NCI-H2029 treated with DMSO at 0.1 percent for 48 hours (cell line): ENCODE results near the gene PJA2.

Experiments used
- DNase-seq: peaks from one replicate; lab custom pipeline; 2025; lab: John Stamatoyannopoulos, UW

Gene PJA2

DNA sequence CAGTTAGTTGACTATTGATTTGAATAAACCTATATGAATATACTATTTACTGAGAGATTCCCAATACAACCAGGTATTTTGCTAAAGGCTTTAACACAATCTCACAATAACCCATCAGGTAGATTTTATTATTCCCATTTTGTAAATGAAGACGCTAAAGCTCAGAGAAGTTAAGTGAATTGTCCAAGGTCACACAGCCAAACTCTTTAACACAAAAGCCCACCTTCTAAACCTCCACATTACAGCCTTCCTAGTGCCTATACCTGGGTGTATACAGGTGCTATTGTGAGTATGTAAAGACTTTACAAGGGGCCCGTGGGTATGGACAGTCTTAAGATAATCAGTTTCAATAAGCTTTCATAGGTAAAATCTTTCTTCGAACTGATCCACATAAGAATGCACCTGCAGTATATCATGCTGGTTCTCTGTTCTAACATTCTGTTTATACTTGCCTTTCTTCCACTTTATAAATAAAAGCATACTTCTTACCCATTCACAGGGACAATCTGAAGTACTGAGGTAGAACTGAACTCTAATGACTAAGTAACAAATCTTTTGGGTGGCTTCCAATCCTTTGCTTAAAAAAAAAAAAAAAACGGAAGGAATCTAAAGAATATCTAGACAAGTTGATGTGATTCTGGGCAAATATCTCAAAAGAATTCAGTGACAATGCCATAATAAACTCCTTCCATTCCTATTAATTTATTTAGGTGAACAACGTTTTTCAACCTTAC, 59.1 kb downstream of the PJA2 start:
- no peak for DNase-seq

DNA sequence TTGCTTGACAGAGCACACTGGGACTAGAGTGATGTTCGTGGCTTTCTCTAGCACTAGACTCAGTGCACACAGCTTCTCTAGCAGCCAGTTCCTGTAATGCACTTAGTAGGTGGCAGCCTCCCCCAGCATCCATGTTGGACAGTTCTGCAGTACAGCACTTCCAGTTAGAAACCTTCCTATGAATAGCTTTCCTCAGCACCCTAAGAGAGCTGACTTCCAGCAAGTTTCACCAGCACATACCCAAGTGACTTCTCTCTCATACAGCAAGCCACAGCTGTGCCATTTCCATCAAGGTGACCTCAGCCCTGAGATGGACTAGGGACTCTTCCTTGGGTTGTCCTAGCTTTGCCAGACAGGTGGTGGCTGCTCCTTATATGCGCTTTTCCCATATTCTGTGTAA, 60.4 kb downstream of the PJA2 start:
- DNase-seq, result no peak

DNA sequence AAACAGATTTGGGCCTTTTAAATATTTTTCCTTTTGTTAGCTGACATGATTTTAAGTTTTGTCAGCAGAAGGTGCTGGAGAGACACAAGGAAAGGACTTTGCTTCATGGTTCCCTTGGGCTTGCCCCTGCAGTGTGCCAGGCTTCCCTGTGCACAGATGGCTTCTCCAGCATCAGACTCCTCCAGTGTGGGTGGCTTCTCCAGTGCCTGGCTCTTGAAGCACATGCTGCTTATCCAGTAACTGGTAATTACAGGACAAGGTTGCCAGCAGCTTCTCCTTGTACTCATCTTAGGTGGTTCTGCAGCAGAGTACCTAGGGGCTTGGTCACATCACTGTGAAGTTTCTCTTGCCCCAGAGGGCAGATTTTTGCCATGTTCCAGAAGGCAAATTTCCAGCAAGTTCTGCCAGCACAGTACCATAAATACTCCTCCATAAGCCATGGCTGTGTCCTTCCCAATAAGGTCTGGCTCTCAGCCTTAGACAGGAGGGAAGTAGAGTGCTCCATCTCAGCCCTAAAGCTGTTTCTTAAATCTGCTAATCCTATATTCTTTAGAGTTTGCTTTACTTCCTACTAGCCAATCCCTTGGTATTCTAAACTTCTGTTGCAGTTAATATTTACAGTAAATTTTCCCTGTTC, 62.4 kb downstream of the PJA2 start:
- no peak for DNase-seq

DNA sequence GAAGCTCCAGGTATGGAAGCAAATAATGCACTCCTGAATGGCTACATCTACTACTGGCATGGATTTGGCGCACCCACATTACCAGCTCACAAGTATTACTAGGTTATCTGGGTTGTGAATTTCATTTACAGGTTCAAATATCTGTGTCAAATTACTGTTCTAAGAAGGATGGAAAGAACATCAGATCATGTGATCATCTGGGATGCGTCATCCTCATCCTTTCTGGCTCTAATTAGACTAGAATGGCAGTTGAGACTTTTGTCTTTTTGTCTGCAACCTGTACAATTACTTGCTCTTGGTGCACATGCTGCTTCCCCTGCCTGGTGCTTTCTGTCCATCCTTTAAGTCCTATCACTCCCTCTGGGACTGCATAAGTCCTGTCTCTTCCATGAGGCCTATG, 64.1 kb downstream of the PJA2 start:
- no peak for DNase-seq

DNA sequence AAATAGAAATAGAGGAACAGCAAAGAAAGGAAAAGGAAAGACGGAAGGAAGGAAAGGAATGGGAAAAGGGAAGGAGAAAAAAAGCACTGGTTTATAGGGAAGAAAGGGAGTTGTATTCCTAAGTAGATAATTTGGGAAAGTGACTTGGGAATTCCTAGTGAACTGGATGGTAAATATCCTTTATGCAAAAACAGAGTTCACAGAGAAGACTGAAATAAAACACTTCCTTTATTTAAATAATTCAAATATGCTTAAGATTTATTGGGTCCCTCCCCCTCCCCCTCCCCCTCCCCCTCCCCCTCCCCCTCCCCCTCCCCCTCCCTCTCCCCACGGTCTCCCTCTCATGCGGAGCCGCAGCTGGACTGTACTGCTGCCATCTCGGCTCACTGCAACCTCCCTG, 69.4 kb downstream of the PJA2 start:
- no peak for DNase-seq

DNA sequence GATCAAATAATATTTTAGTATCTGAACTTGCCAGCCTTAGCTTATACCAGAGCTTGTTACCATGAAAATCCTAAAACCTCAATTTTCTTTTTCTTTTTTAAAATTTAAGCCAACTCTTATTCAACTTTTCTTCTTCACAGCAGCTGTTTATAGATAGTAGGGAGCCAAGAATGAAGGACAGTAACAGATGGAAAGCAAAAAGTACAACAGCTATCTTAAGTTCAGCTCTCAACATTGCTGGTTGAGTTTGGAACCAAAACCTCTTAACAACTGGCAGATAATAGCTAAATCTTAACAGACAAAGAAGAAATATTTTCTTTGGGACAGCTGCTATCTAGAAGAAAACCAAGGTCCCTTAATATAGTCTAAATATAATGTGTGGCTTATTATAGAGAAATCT, 74.7 kb downstream of the PJA2 start:
- no peak for DNase-seq

DNA sequence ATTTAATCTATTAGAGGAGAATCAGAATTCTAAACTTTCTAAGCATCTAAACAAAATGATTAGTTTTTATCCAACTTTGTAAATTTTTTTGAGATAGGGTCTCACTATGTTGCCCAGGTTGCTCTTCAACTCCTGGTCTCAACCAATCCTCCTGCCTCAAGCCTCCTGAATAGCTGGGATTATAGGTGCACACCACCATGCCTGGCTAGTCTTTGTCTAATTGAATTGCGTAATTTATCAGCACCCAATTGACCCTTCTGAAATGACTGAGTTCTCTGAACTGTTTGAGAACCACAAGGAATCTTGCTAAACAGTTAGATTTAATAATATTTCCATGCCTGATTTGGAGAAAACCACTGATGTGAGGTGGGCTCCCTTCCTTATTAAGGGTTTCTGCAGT, 75.7 kb downstream of the PJA2 start:
- DNase-seq, result no peak

DNA sequence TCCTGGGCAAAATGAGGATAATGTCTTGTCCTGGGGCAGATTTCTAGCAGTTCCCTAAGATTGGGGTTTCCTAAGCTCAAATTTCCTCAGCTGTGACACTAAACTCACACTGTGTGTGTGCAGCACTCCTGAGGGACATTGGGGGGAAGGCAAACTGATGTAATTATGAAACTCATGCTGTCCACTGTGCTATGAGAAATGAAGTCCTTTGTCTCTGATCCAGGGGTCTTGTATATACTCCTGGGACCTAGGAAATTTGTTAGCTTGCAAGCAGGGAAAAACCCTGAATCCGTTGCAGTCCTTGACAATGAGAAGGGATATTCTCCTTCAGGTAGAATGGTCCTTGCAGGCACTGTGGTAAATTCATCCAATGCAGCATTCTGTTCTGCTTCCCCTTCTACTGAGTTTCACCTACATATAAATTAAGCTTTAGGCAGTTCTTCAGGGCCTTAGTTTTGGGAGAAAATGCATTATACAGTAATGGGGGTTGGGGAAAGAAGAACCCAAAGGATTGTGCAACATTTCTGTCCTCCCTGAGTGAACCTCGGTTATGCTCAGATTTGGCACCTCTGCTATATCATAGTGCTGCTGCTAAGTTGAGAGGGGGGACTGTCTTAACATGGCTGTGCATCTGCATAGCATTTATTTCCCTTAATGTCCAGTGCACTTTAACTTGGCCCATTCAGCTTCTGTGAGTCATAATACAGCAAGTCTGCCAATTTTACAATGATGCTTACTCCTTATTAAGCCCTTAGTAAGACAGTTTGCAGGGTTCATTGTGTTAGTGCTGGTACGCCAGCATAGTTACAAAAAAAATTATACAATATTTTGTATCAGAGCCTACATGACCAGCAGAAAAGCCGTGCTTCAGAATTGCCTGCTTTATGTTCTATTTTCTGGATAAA, 80.2 kb downstream of the PJA2 start:
- no peak for DNase-seq

DNA sequence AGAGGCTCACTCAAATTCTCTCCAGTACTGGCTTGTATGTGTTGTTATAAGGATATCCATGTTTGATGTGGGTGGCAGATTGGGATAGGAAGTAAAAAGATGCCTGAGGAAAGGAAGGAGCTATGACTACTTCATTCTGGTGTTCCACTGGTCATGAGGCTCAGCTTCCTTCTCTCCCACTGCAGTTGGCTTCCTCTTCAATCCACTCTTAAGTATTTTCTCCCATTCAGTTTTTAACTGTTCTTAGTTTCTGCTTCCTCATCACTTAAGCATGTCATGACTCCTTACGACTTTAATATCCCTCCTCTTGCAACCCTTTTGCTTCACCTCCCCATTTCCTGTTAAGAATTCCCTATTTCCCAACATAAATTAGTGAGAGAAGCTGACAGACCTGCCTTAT, 81.1 kb downstream of the PJA2 start:
- DNase-seq, result no peak

DNA sequence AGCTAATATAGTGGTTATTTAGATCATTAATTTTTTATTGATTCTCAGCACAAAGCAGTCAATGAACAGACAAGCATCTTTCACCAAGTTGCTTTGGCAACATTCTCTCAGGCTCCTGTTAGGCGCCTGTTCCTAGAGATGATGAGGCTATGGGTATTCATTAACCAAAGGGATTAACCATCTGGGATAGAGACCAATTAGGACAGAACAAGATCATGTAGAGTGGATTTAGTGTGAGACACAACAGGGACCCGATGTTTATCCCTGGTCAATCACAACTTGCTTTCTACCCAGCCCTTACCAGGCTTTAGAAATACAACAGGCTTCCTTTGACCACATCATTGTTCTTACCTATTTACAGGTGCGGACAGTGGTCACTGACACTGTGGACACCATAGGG, 82.2 kb downstream of the PJA2 start:
- no peak for DNase-seq

DNA sequence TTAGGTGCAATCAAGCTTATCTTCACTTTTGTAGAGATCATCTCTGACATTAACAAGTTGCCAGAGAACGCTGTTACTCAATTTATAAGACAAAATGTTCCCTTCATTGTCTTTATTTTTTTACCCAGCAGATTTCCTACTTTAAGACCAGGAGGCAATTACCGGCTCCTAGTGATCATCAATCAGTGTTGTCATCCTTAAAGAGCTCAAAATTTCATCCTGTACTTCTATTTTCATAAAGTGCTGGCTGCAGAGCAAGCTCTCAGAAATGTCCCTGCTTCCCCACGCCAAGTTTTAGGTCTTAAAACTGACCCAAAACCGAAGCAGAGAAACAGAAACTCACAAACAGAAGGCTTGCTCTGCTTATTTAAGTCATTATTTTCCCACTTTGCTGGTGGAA, 82.9 kb downstream of the PJA2 start:
- no peak for DNase-seq

DNA sequence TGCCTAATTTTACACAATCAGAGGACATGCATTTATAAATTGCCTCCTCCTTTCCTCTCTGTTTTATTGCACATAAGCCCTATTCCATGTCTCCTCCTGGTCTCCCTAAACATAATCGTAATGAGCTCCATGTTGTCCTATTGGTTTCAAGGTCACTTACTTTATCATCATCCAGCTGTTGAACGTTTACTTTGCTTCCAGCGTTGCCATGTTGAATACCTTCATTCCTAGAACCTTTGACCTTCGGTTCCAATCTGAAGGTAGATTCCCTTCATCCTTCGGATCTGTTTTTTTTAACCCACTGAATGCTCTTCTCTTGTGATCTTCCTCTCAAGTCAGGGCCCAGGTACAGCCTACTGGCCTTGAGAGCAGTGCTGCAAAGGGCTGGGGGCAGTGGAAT, 84.3 kb downstream of the PJA2 start:
- DNase-seq, result no peak

DNA sequence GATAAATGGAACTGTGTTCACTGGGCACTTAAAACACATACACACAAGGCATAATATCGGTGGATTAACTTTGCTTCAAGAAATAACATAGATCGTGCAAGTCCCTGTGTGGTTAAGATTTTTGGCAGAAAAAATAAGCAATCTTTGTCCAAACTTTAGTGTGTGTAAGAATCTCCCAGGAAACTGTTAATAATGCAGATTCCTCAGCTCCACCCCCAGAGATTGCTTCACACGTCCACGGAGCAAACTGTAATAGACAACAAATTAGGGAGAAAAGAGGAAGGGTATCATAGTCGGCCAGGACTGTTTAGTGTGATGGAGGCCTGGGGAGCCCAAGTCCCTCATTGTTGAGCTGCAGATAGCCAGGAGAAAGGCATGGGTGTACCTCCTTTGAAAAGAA, 84.8 kb downstream of the PJA2 start:
- no peak for DNase-seq

DNA sequence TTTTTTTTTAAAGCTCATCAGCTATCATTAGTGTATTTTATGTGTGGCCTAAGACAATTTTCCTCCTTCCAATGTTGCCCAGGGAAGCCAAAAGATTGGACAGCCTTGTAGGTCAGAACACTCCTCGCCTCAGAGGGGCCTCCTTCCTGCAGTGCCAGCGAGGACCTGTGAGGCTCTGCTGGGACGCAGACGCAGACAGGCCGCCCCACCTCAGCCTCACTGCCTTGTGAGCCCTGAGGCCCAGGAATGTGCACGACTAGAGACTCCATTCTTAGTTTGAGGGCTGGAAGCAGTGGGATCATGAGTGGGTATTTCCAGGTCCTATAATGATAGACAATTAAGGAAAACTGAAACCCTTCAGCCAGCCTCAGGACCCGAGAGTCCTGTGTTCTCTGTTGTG, 85.4 kb downstream of the PJA2 start:
- no peak for DNase-seq

DNA sequence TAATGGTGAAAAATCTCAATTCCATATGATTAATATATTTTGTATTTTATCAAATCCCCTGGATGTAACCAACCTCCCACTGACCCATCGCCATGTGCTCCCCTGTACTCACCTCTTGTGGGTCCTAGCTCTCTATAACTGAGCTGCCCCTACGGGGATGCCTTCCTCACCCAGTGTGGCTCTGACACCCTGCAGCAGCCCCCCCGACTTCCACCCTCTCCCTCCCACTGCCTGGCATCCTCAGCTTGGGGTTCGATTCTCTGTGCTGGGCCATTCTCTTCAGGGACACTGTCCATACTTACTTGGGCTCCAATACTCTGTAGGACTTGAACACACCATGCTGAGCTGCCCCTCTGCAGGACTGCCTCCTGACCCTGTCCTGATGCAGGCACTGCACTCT, 87.1 kb downstream of the PJA2 start:
- no peak for DNase-seq

DNA sequence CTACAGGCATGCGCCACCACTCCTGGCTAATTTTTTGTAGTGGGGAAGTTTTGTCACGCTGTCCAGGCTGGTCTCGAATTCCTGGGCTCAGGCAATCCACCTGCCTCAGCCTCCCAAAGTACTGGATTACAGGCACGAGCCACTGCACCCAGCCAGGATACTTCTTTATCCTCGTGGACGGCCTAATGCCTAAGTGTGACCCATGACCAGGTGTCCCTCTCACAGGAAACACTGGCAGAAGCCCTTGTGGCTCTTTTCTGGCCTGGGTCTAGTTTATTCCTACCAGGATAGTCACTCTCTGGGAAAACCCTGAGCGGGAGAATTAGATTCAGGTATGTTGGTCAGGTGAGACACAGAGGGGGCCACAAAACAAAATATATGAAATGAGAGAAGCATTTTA, 90.4 kb downstream of the PJA2 start:
- no peak for DNase-seq

DNA sequence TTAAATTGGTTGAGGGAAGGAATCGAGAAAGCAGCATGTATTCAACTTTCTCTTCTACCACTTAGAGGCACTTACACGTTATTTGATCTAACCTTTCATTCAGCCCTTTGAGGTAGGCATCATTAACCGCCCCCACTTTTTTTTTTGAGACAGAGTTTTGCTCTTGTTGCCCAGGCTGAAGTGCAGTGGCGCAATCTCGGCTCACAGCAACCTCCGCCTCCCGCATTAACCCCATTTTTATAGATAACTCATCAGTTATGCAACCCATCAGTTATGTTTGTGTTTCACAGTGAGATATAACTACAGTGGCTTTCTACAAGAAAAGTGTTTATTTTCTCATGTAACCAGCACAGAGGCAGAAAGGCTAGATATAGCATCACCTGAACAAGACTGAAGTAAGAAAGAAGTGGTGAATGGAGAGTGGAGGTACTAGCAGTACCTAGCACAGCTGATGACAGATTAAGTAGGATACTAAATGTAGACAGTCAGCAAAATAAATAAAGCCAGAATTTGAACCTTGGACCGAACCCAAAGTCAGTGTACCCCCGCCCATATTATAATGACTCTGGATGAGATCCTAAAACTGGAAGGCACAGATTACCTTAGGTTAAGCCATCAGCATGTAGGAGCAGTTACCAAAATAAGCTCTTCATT, 91.2 kb downstream of the PJA2 start:
- no peak for DNase-seq

DNA sequence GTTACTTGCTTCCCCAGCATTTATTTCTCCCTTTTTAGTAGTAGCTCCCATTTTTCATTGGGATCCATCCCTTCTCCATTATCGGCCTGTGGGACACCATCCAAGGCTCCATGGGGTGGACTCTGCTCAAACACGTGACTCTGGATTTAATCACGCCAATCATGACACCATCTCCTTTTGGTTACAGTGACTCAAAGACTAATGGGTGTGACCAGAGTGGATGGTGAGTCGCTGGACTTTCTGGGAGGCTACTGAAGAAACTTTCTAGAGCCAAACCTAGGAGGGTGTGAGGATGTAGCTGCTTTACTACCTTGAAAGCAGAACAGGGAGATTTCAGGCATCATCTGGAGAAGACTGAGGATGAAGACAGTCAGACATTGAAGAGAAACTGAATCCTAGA, 93.1 kb downstream of the PJA2 start:
- no peak for DNase-seq

DNA sequence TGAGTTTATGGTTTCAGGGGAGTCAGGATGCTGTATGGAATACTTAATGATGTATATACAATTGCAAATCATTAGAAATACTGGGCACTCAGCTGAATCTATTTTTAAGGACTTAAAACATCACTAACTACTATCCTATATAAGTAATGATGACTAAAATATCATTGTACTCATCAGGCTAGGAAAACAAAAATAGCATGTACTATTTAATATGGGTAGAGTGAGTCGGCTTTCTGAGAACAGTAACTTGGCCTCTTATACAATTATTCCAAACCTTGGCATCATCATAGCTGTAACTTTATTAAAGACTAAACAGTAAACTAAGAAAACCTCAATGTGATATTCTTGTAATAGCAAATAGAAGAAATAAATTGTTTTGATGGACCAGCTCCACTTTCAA, 94.5 kb downstream of the PJA2 start:
- no peak for DNase-seq

DNA sequence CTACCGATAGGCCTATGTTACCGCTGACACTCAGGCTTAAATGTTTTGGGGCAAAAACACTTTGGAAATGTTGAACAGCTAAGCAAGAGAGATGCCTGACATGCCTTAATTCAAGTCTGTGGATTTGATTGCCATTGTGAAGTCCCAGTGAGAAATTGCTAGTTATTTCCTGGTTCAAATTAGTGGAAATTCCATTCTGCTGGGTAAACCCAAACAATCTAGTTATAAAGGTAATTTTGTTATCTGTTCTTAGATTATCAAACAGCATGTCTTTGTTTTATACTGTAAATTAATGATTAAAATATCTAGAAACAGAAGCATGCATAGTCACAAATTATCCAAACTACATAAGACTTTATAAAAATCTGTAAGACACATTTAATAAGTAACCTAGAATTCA, 96.6 kb downstream of the PJA2 start:
- no peak for DNase-seq

DNA sequence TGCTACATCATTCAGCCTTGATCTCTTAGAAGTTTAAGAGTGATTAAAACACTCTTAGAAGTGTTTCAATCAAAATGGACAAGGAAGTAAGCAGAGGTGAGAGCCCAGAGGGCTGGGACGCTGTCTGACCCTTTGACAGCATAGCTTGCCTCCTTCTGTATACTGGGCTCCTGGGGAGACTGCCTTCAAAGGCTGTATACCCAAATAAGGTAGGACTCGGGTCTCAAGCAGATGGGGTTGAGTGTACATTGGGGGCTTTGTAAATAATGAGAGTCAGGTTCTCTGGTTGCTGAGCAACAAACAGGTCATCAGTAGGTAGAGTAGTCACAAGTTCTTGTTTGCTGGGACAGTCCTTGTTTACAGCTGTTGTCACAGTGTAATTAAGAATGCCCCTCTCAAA, 97.1 kb downstream of the PJA2 start:
- no peak for DNase-seq

DNA sequence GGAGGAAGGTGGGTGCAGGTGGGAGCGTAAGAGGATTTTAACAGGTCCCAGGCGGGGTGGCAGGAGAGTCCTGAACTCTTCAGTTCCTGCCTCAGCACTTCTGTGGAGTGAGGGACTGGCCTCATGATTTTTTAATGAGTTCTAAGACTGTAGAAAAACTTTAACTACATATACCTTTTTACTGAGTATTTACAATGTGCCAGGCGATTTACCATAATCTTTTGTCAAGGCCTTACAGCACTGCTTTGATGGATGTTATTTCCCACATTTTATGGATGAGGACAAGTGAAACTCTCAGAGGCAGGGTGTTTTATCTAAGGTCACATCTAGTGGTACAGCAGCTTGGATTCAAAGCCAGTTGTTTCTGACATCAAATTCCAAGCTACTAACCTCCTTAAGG, 99.5 kb downstream of the PJA2 start:
- DNase-seq, result no peak
